Measurements from ENCODE around the gene EVPL.

DNA sequence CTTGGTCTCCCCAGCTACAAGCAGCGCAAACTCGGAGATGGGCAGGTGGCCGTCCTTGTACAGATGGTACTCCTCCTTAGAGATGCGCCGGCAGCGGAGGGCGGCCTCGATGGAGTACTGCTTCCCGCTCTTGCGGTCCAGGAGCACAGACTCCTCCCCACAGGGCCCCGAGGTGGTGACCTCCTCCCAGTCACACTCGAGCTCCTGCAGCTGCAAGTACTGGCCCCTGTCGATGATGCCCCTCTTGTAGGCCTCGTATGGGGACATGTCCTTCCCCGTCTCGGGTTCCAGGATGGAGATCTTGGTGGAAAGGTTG, 19.3 kb downstream of the EVPL start:
- TF ChIP-seq EZH2 (IDR thresholded peaks at IDR 0.05; ENCODE audit: low read depth, unreplicated experiment) (no peak), POLR2AphosphoS5 (IDR thresholded peaks at IDR 0.05; ENCODE audit: low read depth) (no peak), ZNF114 (CRISPR knock-in tag; IDR thresholded peaks at IDR 0.05) (no peak), REST (IDR thresholded peaks at IDR 0.05; ENCODE audit: unreplicated experiment) (no peak), NANOG (IDR thresholded peaks at IDR 0.05; ENCODE audit: borderline replicate concordance) (no peak), CREB1 (CRISPR knock-in tag; IDR thresholded peaks at IDR 0.05; ENCODE audit: low read depth) (no peak), EZH2phosphoT487 (IDR thresholded peaks at IDR 0.05; ENCODE audit: unreplicated experiment) (no peak), ZNF331 (CRISPR knock-in tag; IDR thresholded peaks at IDR 0.05; ENCODE audit: low read depth) (no peak), JUNB (IDR thresholded peaks at IDR 0.05; ENCODE audit: unreplicated experiment) (no peak), STAT1 (IDR thresholded peaks at IDR 0.05; ENCODE audit: unreplicated experiment) (no peak), ZNF462 (CRISPR knock-in tag; IDR thresholded peaks at IDR 0.05) (no peak)
- TF ChIP-seq, protein P1, sequence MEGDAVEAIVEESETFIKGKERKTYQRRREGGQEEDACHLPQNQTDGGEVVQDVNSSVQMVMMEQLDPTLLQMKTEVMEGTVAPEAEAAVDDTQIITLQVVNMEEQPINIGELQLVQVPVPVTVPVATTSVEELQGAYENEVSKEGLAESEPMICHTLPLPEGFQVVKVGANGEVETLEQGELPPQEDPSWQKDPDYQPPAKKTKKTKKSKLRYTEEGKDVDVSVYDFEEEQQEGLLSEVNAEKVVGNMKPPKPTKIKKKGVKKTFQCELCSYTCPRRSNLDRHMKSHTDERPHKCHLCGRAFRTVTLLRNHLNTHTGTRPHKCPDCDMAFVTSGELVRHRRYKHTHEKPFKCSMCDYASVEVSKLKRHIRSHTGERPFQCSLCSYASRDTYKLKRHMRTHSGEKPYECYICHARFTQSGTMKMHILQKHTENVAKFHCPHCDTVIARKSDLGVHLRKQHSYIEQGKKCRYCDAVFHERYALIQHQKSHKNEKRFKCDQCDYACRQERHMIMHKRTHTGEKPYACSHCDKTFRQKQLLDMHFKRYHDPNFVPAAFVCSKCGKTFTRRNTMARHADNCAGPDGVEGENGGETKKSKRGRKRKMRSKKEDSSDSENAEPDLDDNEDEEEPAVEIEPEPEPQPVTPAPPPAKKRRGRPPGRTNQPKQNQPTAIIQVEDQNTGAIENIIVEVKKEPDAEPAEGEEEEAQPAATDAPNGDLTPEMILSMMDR (conservative IDR thresholded peaks at IDR 0.05; ENCODE audit: low read depth in 2 of 2) = no peak

Data from GM23338 (cell line).